Activated CD8-positive, alpha-beta memory T cell treated with anti-CD3 and anti-CD28 coated beads, Interleukin-2, amount 50 U/mL, for 48 hours (primary cell): ENCODE data around the gene BTF3L4.

Source experiments
- DNase-seq: peaks from one replicate; pipeline ENCODE4 v3.0.0-alpha.2; 2020

The BTF3L4 gene

GRCh38 chr1:52127181-52128180, 71.4 kb downstream of the BTF3L4 start:
- DNase-seq: no peak

- no peak for DNase-seq
These were observed 83.9 kb downstream of the BTF3L4 start for GRCh38 chr1:52139817-52140540.
